UCSD-AML1 (cell line): ENCODE measurements around the gene DENND4A.
"Not testable (repeated sequence)": the region's sequence is repeated elsewhere in the genome, so short reads cannot be mapped to it uniquely, and the experiment has no call there.

Experiments used
- DNase-seq: peaks from one replicate; lab custom pipeline; 2025; ENCODE audit not compliant: unreplicated experiment; lab: John Stamatoyannopoulos, UW

The DENND4A gene

GRCh38 chr15:65819563-65819960, 27.5 kb upstream of the DENND4A start:
- DNase-seq: peak; percentile 31

- no peak for DNase-seq
Measured at GRCh38 chr15:65818927-65819562, 27.0 kb upstream of the DENND4A start.

DNA sequence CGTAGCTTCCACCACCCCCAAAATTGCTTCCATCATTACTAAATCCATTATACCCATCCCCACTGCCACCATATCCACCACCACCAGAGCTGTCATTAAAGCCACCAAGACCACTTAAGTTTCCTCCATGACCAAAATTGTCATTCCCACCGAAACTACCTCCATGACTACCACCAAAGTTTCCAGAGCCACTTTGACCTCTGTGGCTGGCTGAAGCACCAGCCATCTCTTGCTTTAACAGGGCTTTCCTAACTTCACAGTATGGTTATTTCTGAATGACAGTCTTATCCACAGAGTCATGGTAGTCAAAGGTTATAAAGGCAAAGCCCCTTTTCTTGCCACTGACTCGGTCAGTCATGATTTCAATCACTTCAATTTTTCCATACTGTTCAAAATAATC, 24.3 kb upstream of the DENND4A start:
- no peak for DNase-seq

GRCh38 chr15:65816008-65816407, 23.9 kb upstream of the DENND4A start:
- not testable (repeated sequence) for DNase-seq

DNA sequence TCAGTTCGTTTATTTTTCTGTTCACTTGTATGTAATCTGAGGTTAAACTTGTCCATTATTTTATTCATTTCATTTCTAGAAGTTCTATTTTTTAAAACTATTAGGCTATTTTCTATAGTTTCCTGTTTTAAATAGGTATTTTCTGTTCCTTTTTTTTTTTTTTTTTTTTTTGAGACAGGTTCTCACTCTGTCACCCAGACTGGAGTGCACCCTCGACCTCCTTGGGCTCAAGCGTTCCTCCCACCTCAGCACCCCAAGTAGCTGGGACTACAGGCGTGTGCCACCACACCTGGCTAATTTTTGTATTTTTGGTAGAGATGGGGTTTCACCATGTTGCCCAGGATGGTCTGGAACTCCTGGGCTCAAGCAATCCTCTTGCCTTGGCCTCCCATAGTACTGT, 22.2 kb upstream of the DENND4A start:
- DNase-seq: not testable (repeated sequence)

DNA sequence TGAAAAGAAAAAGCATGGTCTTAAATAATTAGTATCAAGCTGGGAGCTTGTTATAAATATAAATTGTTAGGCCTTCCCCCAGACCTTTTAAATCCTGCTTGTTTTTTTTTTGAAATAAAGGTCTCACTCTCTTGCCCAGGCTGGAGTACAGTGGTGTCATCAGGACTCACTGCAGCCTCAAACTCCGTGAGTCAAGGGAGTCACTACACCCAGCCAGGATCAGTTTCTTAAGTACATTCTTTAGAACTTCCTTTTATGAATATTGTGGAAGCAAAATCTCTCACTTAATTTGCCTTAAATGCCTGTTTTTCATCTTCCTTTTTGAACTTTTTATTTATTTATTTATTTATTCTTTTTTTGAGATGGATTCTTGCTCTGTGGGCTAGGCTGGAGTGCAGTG, 20.8 kb upstream of the DENND4A start:
- no peak for DNase-seq

- no peak for DNase-seq
Measured at GRCh38 chr15:65812467-65812866, 20.4 kb upstream of the DENND4A start.

DNA sequence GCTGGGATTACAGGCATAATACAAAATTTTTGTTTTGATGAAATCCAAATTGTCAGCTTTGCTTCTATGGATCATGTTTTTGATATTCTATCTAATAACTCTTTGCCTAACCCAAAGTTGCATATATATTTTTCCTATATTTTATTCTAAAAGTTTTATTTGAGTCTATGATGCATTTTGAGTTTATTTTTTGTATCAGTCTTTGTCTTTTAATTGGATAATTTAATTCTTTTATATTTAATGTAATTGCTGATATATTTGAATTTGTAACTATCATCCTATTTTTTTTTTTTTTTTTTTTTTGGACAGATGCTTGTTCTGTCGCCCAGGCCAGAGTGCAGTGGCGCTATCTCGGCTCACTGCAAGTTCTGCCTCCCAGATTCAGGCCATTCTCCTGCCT, 19.7 kb upstream of the DENND4A start:
- no peak for DNase-seq

DNA sequence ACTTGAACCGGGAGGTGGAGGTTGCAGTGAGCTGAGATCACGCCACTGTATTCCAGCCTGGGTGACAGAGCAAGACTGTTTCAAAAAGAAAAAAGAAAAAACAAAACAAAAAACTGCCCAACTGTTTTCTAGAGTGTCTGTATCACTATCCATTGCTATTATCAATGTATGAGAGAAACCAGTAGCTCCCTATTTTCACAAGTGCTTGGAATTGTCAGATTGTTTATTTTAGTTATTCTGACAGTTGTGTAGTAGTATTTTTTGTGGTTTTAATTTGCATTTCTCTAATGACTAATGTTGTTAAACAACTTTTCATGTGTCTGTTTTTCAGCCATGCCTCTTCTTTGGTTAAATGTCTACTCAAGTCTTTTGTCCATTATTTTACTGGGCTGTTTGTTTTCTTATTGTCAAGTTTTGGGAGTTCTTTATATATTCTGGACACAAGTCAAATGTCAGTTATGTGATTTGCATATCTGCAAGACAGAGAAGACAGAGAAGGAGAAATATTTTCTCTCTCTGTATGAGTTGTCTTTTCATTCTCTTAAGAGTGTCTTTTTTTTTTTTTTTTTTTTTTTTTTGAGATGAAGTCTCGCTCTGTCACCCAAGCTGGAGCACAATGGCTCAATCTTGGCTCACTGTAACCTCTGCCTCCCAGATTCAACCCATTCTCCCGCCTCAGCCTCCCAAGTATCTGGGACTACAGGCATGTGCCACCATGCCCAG, 19.1 kb upstream of the DENND4A start:
- not testable (repeated sequence) for DNase-seq

DNA sequence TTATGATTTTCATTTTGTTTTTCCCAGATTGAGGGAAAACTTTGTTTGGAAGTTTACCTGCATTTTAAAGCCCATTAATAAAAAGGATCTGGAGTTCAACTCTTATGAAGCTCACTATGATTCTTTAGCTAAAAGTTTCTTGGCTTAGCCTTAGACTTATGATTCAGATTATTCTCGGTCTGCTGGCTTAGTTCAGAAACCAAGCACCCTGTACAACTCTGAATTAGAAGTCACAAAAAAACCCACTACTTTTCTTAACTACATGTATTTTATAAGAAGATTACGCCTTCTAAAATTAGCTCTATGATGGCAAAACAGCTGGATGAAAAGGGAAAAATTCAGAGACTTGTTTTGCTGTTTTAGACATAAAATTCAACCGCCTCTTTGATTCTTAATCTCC, 14.3 kb upstream of the DENND4A start:
- DNase-seq: no peak

- no peak for DNase-seq
Measured at GRCh38 chr15:65805019-65805745, 13.1 kb upstream of the DENND4A start.

DNA sequence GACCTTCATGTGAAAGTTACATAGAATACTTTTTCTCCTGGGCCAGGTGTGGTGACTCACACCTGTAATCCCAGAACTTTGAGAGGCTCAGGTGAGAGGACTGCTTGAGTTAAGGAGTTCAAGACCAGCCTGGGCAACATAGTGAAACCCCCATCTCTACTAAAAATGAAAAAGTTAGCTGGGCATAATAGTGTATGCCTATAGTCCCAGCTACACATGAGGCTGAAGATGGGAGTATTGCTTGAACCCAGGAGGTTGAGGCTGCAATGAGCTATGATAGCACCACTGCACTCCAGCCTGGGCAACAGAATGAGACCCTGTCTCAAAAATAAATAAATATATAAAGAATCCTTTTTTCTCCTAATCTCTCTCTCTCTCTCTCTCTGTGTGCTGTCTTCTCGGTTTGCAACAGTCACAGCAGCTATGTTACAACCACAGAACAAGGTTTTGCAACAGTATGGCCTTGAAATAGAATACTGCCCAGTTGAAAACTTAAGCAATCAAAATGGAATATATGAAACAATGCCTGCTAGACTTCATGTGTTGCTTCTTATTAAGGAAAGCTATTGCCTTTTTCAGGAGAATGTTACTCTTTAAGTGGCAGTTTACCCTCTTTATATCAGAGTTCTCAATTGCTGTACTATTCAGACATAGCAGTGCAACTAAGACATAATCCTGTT, 12.3 kb upstream of the DENND4A start:
- DNase-seq: no peak

DNA sequence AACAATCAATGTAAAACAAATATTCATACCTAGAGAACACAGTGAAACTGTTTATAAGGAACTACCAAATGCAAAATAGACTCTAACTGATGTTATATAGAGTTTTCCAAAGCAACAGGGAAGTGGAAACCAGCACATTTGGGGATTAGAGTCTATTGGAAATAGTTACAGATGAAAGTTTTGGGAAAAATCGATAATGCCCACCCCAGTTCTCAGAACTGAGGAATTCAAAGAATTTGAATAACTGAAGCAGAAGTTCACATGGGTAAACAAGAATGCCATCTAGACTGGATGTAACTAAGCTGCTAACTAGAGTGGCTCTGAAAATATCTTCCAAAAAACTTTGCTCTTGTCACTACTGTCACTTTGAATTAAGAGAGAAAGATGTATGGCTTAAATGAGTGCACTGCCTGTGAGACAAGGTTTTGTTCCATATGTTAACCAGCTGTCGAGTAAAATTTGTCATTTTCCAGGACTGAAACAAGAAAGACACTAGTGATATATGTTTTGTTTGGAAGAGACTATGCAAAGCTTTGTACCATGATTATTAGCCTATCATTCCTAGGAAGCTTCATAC, 9.2 kb upstream of the DENND4A start:
- DNase-seq: no peak

DNA sequence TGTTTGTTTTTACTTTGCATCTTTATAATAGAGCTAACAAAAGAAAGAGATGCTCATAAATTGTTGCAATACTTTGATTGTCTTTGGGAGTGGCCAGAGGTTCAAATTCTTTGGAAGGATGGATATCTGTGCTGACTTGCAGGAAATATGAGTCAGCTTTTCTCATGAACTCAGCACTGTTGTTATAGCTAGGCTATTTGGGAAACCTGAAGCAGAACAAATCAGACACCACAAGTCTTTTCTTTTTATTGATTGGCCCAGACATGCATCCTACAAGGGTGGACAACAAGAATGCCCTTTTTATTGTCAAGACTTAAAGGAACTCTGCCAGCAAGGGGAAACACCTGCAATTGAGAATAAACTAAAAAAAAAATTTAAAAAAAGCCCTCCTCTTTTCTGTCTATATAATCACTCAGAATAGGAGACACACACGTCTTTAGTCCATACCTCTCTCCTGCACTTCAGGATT, 4.6 kb upstream of the DENND4A start:
- DNase-seq: no peak

- DNase-seq: no peak
Measured at GRCh38 chr15:65795663-65796216, 3.6 kb upstream of the DENND4A start.

- no peak for DNase-seq
Measured at GRCh38 chr15:65793818-65794104, 1.7 kb upstream of the DENND4A start.

DNA sequence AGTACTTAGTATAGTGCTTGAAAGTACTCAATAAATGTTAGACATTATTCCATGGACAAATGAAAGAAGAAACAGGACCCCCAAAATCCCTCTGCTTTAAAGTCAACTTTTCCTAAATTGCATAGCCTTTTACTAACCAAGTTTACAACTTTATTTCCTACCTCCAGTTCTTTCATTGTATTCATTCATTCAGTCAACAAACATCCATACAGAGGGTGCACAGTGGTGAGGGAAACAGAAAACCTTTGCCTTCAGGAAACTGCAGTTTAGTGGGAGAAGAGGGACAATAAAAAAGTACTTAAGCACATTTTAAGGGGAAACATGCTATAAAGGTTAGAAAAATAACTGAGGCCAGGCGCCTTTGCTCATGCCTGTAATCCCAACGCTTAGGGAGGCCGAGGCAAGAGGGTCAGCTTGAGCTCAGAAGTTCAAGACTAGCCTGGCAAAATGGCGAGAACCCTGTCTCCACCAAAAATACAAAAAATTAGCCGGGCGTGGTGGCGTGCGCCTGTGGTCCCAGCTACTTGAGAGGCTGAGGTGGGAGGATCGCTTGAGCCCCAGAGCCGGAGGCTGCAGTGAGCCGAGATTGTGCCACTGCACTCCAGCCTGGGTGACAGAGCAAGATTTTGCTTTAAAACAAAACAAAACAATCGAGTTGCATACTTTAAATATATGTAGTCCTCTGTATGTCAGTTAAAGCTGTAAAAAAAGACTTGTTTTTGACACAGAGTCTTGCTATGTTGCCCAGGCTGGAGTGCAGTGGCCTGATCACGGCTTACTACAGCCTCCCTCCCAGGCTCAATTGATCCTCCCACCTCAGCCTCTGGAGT, 1.1 kb upstream of the DENND4A start:
- no peak for DNase-seq

- DNase-seq: peak; percentile 72
Measured at GRCh38 chr15:65791335-65792137, 557 bp downstream of the DENND4A start.

- no peak for DNase-seq
Measured at GRCh38 chr15:65790694-65791334, 1.3 kb downstream of the DENND4A start.
